NCI-H524 (cell line): ENCODE data around the gene NDUFB3.
"Not testable (repeated sequence)": the region's sequence is repeated elsewhere in the genome, so short reads cannot be mapped to it uniquely, and the experiment has no call there.

ENCODE experiments used
- DNase-seq, 2 experiments: peaks; one replicate each; lab custom pipeline; 2025; lab: John Stamatoyannopoulos, UW

NDUFB3 gene

DNA sequence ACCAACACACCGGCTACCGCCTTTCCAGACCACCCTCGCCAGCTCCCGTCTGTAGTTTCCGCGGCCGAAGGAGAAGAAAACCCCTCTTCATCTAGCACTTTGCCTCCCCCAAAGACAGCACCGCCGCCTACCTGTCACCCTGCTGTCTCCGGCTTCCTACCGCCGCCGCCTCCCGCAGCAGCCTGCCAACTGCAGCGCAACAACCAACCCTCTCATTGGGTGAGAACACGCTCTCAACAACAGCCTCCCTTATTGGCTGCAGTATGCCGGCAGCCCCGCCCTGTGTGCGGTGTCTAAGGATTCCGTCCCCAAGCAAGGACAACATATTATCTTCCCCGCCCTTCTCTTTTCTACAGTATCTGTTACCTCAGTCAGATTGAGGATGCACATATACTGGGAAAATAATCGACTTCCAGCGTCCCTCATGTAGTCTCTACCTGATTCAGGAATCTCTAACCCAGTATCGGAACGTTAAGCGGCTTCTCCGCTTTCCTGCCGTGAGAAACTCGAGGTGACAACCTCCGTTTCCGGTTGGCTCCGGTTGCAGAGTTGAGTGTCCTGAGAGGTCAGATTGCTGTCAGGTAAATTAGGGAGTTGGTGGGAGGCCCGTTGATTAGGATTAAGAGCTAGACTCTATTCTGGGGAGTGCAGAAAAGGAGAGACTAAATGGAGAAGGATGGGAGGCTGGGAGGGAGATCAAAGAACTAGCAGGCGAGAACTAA, at the start of gene NDUFB3, which contains the start of gene HYCC2:
Gene NDUFB3 (plus strand): TSS at position 523 of the 722 bp plus-strand sequence. CDS start 6,882 bp downstream, outside the sequence.
Gene HYCC2 (minus strand): TSS at position 193 of the 722 bp plus-strand sequence. CDS start 47,662 bp downstream, outside the sequence.
- peak; percentile 88 to 94 for DNase-seq

DNA sequence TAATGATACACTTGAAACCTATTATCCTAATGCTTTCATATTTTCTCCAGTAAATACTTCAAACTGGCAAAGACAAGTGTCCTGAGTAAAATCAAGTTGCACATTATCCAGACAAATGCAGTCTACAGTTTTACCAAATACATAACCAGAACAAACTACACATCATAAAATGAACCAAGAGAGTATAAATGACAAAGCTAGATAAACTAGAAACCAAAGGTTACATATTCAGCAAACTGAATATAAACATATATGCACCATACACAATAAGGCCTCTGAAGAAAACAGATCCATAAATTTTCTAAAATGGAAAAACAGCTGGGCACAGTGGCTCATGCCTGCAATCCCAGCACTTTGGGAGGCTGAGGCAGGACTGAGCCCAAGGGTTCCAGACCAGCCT, 47.3 kb upstream of the NDUFB3 start:
- no peak for DNase-seq

DNA sequence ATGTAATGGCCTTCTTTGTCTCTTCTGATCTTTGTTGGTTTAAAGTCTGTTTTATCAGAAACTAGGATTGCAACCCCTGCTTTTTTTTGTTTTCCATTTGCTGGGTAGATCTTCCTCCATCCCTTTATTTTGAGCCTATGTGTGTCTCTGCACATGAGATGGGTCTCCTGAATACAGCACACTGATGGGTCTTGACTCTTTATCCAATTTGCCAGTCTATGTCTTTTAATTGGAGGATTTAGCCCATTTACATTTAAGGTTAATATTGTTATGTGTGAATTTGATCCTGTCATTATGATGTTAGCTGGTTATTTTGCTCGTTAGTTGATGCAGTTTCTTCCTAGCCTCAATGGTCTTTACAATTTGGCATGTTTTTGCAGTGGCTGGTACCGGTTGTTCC, 37.4 kb upstream of the NDUFB3 start:
- not testable (repeated sequence) for DNase-seq

DNA sequence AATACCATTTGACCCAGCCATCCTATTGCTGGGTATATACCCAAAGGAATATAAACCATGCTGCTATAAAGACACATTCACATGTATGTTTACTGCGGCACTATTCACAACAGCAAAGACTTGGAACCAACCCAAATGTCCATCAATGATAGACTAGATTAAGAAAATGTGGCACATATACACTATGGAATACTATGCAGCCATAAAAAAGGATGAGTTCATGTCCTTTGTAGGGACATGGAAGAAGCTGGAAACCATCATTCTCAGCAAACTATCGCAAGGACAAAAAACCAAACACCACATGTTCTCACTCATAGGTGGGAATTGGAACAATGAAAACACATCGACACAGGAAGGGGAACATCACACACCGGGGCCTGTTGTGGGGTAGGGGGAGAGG, 33.4 kb upstream of the NDUFB3 start:
- not testable (repeated sequence) for DNase-seq

DNA sequence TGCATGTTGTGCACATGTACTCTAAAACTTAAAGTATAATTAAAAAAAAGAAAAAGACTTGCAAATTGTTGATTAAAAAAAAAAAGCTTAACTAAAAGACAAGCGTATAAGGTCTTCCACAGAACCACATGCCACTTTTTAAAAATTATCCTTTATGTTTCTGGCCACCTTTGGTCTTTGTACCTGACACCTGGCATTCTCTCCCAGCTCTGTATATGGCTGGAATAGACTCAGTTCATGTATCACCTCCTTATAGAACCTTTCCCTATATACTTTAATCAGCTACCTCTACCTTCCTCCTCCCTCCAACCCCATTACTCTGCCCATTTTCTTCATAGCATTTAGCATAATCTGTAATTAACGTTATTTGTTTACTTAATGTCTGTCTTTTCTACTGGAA, 32.9 kb upstream of the NDUFB3 start:
- no peak for DNase-seq

DNA sequence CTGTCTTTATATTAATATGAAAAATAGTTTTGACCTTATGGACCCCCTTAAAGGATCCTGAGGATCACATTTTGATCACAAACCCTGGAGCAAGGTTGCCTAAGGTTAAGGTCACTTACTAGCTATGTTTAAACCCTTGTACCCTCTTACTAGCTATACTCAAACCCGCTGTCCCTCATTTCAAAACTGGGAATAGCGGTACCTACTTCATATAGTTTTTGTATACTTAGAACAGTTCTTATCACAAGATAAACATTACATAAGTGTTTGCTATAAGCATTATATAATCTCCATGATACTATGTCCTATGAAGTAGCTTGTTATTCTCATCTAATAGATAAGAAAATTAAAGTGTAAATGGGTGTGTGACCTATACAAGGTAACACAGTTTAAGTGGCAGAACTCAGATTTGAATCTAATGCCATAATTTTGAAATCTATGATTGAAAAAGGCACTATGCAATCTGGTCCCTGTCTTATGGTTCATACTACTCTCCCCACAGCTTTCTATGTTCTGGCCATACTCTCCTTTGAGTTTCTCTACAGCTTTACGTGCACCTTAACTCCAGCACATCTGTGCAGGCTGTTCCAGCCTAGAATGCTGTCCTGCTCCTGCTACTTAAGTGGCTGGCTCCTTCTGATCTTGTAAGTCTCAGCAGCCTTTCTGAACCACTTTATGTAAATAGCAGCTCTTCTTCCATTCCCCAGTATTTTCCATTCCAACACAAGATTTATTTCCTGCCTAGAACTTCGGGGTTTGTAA, 30.8 kb upstream of the NDUFB3 start:
- peak in 1 of 2 experiments; percentile 29 for DNase-seq

DNA sequence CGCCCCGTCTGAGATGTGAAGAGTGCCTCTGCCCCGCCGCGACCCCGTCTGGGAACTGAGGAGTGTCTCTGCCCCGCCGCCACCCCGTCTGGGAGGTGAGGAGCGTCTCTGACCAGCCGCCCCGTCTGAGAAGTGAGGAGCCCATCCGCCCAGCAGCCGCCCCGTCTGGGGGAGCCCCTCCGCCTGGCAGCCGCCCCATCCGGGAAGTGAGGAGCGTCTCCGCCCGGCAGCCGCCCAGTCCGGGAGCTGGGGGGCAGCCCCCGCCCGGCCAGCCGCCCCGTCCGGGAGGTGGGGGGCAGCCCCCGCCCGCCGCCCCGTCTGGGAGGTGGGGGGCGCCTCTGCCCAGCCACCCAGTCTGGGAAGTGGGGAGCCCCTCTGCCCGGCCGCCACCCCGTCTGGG, 29.4 kb upstream of the NDUFB3 start:
- not testable (repeated sequence) for DNase-seq

DNA sequence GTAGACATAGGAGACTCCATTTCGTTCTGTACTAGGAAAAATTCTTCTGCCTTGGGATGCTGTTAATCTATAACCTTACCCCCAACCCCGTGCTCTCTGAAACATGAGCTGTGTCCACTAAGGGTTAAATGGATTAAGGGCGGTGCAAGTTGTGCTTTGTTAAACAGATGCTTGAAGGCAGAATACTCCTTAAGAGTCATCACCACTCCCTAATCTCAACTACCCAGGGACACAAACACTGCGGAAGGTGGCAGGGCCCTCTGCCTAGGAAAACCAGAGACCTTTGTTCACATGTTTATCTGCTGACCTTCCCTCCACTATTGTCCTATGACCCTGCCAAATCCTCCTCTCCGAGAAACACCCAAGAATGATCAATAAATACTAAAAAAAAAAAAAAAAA, 28.8 kb upstream of the NDUFB3 start:
- DNase-seq, result peak in 1 of 2 experiments; percentile 9

DNA sequence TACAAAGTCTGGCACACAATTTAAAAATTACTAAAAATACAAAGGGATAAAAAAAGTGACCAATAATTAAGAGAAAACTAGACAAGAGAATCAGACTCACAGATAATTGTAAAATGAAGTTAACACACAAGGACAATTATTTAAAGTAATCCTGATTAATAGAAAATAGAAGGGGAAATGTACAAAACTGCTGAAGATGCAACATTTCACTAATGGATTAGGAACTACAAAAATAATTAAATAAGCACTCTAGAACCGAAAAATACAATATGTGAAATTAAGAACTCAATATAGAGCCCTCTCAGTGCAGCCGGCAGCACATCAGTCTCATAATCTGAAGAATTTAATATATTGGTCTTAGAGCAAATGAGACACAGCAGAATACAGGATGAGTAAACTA, 24.9 kb upstream of the NDUFB3 start:
- no peak for DNase-seq

DNA sequence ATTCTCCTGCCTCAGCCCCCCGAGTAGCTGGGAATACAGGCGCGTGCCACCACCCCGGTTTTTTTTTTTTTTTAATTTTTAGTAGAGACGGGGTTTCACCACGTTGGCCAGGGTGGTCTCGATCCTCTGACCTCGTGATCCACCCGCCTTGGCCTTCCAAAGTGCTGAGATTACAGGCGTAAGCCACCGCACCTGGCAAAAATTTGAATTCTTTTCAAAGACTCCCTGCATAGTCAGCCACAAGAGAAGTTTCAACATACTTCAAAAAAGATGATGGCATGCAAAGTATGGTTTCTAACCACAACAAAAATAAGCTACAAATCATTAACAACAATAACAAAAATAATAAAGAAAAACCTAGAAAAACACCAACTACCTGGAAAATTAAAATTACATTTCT, 22.3 kb upstream of the NDUFB3 start:
- no peak for DNase-seq

DNA sequence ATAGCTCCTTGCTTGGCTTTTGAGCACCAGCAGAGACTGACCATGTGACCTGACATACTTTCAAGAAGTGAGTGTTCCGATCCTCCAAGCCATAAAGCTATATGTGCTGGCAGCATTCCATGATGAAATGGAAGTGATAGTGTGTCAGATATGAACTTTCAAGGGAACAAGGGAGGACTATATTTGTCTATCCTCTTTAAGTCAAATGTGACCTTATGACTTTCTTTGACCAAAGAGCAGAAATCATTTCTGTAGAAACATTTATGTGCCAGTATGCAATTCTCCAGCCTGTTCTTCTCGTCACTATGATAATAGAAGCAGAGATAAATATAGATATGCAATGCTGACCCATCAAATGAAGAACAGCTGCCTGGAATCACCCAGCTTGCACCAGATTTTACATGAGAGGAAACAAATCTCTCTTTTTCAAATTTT, 14.7 kb upstream of the NDUFB3 start:
- DNase-seq, result no peak

DNA sequence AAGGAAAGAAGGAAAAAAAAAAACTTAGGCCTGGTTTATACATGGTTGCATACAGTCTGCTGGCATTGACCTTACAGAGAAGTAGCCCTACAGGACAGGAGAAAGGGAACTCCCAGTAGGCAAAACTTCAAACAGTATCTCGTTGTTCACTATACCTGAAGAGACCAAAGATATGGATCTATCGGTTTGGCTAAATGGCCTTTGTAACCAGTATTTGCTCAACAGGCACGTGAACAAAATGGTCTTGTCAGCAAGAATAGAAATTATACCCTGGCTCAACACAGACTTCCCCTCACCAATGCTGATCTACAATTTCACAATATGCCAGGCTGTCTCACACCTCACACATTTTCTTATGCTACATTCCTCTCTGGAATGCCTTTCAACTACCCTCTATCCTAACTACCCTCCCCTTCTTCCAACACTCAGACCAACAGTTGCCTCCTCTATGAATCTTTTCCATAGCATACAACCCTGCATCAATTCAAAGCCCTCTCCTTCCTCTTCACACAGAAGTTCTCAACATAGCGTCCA, 14.0 kb upstream of the NDUFB3 start:
- no peak for DNase-seq

DNA sequence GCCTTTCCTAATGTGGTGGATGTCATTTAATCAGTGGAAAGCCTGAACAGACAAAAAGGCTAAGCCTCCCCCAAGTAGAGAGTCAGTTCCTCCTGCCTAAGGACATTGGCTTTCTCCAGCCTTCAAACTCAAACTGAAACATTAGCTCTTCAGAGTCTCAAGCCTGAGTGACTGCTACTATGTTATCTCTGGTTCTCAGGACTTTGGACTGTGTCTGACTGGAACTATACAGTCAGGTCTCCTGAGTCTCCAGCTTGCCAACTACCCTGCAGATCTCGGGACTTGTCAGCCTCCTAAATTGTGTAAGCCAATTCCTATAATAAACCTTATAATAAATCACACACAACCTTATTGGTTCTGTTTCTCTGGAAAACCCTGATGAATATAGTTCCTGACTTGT, 12.9 kb upstream of the NDUFB3 start:
- DNase-seq, result no peak

DNA sequence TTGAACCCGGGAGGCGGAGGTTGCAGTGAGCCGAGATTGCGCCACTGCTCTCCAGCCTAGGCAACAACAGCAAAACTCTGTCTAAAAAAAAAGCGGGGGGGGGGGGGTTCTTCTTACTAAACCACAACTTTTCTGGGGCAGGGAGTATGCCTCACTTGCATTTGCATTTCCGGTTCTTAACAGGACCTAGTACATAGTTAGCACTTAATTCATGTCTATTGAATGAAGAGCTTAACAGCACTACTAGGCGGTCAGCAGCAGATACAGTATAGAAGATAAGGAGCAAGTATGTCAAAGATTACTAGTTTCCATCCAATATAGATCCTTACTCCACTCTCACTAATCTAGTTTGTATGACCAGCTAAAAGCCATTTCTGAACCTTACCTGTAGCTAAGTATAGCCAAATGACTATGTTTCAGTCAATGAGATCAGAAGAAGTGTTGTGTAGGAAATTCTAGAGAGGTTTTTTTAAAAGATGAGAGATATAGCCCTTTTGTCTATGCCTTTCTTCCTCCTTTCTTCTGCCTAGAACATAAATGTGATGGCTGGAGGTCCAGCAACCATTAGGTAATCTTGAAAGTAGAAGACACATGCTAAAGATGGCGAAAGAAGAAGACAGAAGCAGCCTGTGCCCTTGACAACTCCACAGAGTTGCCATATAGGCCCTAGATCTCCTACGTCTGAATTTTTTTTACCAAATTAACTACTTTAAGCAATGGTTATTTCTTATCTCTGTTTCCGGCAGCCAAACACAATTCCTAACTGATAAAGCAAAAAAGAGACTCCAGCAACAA, 11.6 kb upstream of the NDUFB3 start:
- no peak for DNase-seq

DNA sequence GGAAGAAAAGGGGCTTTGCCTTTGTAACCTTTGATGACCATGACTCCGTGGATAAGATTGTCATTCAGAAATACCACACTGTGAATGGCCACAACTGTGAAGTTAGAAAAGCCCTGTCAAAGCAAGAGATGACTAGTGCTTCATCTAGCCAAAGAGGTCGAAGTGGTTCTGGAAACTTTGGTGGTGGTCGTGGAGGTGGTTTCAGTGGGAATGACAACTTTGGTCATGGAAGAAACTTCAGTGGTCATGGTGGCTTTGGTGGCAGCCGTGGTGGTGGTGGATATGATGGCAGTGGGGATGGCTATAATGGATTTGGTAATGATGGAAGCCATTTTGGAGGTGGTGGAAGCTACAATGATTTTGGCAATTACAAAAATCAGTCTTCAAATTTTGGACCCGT, 8.3 kb upstream of the NDUFB3 start:
- DNase-seq, result not testable (repeated sequence)

DNA sequence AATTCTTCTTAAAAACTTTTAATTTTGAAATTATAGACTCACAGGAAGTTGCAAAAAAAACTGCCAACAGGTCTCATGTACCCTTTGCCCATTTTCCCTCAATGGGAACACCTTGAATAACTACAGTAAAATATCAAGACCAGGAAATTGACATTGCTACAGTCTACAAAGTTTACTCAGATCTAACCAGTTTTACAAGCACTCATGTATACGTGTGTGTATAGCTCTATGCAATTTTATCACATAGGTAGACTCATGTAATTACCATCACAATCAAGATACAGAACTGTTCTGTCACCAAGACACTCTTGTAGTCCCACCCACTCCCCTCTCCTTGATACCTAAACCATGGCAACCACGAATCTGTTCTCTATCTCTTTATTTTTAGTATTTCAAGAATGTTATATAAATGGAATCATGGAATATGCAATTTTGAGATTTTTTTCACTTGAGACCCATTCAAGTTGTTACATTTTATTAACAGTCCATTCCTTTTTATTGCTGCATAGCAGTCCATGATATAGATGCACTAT, 6.9 kb upstream of the NDUFB3 start:
- DNase-seq, result no peak

DNA sequence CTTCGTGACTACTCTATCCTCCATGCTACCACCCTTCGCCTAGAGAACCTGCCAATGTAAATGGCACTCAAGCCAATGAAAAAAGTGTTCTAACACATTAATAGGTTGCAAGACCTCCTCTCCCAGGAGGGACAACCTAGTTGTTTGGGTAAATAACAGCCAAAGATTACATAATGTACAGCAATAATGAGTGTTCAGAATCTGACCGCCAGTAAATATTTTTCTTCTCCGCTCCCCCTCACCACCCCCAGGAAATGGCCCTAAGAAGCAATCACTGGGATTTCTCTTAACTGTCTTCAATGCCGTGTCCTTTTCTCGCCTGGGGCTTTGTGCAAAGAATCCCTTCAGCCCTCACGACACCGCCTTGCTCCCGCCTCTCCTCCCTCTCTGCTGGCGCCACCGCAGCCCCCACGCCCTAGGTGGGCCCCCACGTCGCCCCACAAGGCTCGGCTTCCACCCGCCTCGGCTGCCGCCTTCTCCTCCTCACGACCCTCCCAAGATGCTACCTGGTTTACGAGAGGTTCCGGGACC, 788 bp upstream of the NDUFB3 start:
- DNase-seq, result peak in 1 of 2 experiments; percentile 4

DNA sequence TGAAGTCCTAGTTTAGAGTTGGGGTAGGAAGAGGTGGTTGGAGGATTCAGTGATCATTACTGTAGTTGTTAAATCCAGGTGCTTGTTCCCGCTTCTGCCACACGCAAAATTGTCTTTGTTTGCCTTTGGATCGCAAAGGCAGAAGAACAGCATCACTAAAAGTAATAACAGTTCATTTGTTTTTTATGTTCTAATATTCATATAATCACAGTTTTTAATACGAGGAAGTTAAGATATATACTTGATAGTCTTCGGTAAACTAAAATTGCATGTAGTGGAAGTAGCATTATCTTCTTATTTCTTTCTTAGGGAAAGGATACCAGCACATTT, 365 bp downstream of the NDUFB3 start:
- DNase-seq, result no peak

DNA sequence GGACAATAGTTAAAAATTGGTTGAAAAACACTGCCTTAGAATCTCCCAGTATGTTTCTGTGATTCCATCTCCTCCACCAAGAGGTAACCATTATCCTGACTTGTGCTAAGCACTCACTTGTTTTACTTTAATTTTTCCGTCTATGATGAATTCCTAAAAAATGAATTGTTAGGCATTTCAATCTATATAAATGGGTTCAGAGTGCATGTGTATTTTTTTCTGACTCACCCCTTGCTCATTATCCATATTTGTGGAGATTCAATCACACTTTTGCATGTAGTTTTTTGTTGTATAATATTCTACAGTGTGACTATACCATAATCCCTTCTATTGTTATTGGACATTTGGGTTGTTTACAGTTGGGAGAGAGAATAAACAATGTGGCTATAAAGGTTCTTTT, 1.3 kb downstream of the NDUFB3 start:
- DNase-seq, result no peak

DNA sequence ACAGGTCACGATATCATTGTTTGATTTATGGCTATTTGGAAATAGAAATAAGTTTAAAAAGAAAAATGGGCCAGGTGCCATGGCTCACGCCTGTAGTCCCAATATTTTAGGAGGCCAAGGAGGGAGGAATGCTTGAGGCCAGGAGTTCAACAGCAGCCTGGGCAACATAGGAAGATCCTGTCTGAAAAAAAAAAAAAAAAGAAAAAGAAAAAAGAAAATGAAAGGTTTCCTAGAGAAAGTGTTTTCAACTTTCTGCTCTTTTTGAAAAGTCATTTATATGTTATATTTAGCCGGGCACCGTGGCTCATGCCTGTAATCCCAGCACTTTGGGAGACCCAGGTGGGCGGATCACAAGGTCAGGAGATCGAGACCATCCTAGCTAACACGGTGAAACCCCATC, 3.2 kb downstream of the NDUFB3 start:
- no peak for DNase-seq

DNA sequence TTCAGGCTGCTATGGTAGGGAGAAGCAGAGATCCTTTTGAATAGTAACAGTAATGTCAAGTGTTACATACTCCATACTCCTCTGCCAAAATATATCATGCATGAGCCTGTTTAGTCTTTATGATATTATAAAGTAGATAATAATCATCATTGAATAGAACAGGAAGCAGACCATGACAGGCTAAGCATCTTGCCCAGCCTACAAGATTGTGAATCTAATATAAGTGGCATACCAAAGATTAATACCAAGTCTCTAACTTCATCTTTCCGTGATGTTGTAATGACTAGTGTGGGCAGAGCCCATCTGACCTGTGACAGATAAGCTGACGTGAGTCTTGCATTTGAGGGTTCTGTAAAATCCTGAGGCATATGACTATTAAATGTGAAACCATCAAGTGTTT, 13.1 kb downstream of the NDUFB3 start:
- no peak for DNase-seq

DNA sequence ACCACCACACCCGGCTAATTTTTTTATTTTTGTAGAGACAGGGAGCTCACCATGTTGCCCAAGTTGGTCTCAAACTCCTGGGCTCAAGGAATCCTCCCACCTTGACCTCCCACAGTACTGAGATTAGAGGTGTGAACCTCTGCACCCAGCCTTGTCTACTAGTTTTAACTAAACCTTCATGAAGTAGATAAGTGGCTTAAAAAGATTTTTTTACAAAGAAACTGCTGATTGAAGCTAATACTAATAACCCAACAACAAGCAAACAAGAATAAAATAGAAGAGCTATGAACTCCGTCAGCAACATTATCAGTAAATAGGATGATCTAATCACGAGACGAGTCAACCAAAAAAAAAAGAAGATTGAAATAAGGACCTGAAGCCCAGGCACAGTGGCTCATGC, 18.8 kb downstream of the NDUFB3 start:
- no peak for DNase-seq
